ENCODE measurements around the gene PHTF2.

GRCh38 chr7:77985232-77985973 lies 186.8 kb downstream of the PHTF2 start:
- TF ChIP-seq EZH2phosphoT487 (IDR thresholded peaks at IDR 0.05; ENCODE audit: insufficient read depth, low read depth) (no peak), EZH2 (IDR thresholded peaks at IDR 0.05; ENCODE audit: insufficient read depth, poor library complexity, severe bottlenecking) (no peak)
